ENCODE data around the gene UQCRHL.

DNA sequence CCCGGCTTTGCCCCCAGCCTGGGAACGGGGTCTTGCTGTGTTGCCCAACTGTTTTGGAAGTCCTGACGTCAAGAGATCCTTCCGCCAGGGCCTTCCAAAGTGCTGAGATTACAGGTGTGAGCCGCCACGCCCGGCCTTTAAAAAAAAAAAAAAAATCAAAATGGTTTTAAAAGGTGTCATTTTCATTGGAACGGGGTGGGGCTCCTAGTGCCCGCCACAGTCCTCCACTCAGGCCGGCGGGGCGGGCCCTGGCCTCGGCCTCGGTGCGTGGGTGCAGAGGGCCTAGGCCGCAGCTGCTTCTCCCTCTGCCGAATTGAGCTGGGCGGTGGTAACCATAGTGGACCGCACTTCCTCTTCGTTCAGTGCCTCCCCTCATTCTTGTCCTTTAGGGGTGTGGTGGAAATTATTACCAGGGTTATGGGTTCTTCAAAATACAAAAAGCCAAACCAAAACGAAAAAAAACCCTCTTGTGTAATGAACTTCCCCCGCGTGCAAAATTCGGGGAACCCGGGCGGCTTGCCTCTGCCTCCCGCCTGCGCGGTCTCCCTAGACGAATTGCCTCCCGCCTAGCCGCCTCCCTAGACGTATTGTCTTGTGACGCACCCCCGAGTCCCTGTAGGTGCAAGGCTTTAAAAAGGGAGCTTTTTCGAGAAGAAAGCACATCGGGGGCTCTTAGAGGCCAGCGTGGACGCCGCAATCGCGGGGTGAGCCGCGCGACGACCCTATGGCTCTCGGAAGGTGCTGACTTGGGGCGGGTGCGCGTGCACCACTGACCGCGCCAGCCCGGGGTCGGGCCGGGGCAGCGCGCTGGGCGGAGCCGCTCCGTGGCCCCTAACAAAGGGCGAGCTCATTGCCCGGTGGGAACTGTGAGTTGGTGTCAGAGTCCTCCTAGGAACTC, 29.6 kb upstream of the UQCRHL start:
- no peak for TF ChIP-seq CTCF (conservative IDR thresholded peaks at IDR 0.05; ENCODE audit: low read depth, low read length)
- TF ChIP-seq EZH2 (IDR thresholded peaks at IDR 0.05; ENCODE audit: low read length, unreplicated experiment): no peak
- no peak for TF ChIP-seq EZH2phosphoT487 (IDR thresholded peaks at IDR 0.05; ENCODE audit: borderline replicate concordance, low read length)

All from PC-3 (cell line).